T-helper 17 cell (primary cell): Measurements from ENCODE around the gene TRMT2A. TPM values are rescaled to one million over a fixed set of nuclear protein-coding genes. Genes with fewer than 3 reads are reported as not detected.

ENCODE experiments used
- ATAC-seq: fragments of 150-1000 bp; cut with Tn5 transposase; 2 replicates; pipeline ENCODE4 v1.10.0; 2021; ENCODE audit warnings: mild to moderate bottlenecking, moderate library complexity
- DNase-seq, 3 donors: peaks; one replicate each; pipeline versions ENCODE4 v3.0.0 to v3.0.0-alpha.2; 2020 to 2021
- H3K9me3 ChIP-seq: one replicate; pipeline ENCODE4 v1.7.0; 2013; ENCODE audit warnings: low read length, mild to moderate bottlenecking; ENCODE audit not compliant: control insufficient read depth, poor library complexity, severe bottlenecking
- H3K27ac Mint-ChIP-seq: one replicate; pipeline ENCODE4 v1.8.0; 2022; ENCODE audit warnings: mild to moderate bottlenecking, moderate library complexity, mixed read lengths
- H3K27me3 Mint-ChIP-seq: one replicate; pipeline ENCODE4 v1.8.0; 2022; ENCODE audit warnings: mixed read lengths
- H3K36me3 Mint-ChIP-seq: one replicate; pipeline ENCODE4 v1.8.0; 2022; ENCODE audit warnings: low read depth, mixed read lengths
- H3K4me1 Mint-ChIP-seq: one replicate; pipeline ENCODE4 v1.8.0; 2022; ENCODE audit warnings: mild to moderate bottlenecking, mixed read lengths
- H3K4me3 Mint-ChIP-seq: one replicate; pipeline ENCODE4 v1.8.0; 2022; ENCODE audit warnings: mild to moderate bottlenecking, moderate library complexity, mixed read lengths
- total RNA-seq, 4 donors: library from RNA in 2 of 4; stranded (reverse) in 2 of 4; gene quantifications; one replicate each; pipeline ENCODE4 v1.2.3 and lab custom pipeline; 2022 to 2026

Gene TRMT2A
- total RNA-seq, 2 donors from 2014 or later = 77.1 to 85.5 TPM

DNA sequence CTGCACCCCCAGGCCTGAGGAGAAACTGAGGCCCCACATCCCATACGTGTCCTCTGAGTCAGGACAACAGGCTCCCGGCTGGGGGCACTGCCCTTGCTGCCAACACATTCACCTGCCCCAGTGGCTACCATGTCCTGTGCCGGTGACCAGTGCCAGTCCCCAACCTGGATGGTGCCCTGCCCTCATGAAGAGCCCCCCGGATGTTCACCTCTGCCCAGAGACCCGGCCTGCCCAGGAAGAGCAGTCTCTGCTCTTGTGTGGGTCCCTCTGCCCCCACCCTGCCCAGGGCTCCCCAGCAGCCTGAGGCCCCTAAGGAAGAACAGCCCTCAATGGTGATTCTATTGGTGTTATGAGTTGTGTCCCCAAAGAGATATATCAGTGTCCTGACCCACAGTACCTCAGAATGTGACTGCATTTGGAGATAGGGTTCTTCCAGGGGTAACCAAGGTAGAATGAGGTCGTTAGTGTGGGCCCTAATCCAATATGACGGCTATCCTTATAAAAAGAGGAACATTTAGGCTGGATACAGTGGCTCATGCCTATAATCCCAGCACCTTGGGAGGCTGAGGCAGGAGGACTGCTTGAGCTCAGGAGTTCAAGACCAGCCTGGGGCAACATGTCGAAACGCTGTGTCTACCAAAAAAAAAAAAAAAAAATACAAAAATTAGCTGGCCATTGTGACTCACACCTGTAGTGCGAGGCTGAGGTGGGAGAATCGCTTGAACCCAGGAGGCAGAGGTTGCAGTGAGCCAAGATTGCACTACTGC lies 50.2 kb downstream of the TRMT2A start:
- Mint-ChIP-seq H3K4me3 (no peak overlapping the region), H3K36me3 (no peaks in the 10 kb centered on the region), H3K27ac (no peak overlapping the region), H3K4me1 (no peaks in the 10 kb centered on the region), H3K27me3 (no peaks in the 10 kb centered on the region)
- no peaks in the 10 kb centered on the region for H3K9me3 ChIP-seq
- ATAC-seq (no peak), DNase-seq (no peak)

DNA sequence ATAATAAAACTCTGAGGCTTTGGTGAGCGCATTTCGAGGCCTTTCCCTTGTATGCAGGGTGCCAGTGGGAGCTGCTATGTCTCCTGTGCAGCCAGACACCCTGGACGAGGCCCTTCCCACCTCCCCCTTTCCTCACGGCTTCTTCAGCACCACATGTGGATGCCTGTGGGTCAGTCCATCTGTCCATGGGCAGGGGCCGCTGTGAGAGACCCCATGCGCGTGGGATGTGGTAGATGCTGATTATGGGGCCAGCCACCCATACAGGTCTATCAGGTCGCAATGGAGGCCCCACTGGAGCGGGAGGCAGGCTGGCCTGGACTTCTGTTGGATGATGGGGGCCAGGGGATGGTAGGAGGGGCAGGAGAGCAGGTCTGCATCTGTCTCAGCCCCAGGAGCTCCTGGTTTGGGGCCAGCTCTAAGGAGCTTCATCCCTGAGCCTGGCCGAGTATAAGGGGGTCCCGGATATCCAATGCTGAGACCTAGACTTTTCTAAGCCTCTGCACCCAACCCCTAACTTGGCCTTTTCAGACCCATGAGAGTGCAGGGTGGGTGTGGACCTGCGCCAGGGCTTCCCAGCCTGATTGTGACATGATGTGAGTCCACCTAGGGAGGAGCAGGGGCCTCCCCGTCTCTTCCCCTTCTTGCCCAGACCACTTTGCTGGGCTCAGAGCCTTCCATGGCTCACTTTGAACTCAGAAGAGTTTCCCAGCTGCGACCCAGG lies 51.0 kb downstream of the TRMT2A start:
- no peak overlapping the region for H3K27ac Mint-ChIP-seq
- no peaks in the 10 kb centered on the region for H3K36me3 Mint-ChIP-seq
- H3K9me3 ChIP-seq = no peaks in the 10 kb centered on the region
- DNase-seq = no peak
- ATAC-seq = no peak
- no peak overlapping the region for H3K4me3 Mint-ChIP-seq
- peaks cover 3% of the 10 kb centered on the region for H3K4me1 Mint-ChIP-seq
- H3K27me3 Mint-ChIP-seq = no peaks in the 10 kb centered on the region

DNA sequence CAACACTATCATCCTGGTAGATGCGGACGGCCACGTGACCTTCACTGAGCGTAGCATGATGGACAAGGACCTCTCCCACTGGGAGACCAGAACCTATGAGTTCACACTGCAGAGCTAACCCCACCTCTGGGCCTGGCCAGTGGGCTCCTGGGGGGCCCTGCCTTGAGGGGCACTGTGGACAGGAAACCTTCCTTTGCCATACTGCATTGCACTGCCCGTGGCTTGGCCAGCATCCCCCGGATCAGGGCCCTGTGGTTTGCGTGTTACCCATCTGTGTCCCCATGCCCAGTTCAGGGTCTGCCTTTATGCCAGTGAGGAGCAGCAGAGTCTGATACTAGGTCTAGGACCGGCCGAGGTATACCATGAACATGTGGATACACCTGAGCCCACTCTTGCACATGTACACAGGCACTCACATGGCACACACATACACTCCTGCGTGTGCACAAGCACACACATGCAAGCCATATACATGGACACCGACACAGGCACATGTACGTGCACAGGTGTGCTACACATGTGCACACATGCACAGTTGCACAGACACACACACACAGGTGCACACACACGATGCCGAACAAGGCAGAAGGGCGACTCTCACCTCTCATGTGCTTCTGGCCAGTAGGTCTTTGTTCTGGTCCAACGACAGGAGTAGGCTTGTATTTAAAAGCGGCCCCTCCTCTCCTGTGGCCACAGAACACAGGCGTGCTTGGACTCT lies 52.3 kb downstream of the TRMT2A start:
- Mint-ChIP-seq H3K36me3 (no peaks in the 10 kb centered on the region), H3K4me1 (peaks cover 5% of the 10 kb centered on the region), H3K27me3 (no peaks in the 10 kb centered on the region), H3K27ac (no peak overlapping the region), H3K4me3 (no peak overlapping the region)
- no peak for DNase-seq
- H3K9me3 ChIP-seq = no peaks in the 10 kb centered on the region
- no peak for ATAC-seq

DNA sequence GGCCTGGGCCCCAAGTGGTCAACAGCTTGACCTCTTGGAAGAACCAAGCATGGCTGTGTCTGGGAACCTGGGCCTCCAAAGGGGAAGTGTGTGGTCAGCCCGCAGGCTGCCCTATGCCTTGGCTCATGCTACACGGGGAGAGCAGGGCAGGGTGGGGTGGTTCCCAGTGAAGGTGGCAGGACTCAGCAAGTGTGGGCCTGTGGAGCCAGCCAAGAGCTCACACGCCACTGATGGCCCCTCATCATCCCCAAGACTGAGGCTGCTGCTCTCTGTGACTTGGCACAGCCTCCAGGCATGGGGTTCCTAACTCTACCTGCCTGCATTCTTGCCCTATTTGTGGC lies 52.9 kb downstream of the TRMT2A start:
- H3K27me3 Mint-ChIP-seq = no peaks in the 10 kb centered on the region
- H3K27ac Mint-ChIP-seq = peak overlapping the region; percentile 47
- no peak for DNase-seq
- H3K4me1 Mint-ChIP-seq = peaks cover 6% of the 10 kb centered on the region
- H3K36me3 Mint-ChIP-seq = no peaks in the 10 kb centered on the region
- H3K9me3 ChIP-seq = no peaks in the 10 kb centered on the region
- ATAC-seq = no peak
- no peak overlapping the region for H3K4me3 Mint-ChIP-seq

DNA sequence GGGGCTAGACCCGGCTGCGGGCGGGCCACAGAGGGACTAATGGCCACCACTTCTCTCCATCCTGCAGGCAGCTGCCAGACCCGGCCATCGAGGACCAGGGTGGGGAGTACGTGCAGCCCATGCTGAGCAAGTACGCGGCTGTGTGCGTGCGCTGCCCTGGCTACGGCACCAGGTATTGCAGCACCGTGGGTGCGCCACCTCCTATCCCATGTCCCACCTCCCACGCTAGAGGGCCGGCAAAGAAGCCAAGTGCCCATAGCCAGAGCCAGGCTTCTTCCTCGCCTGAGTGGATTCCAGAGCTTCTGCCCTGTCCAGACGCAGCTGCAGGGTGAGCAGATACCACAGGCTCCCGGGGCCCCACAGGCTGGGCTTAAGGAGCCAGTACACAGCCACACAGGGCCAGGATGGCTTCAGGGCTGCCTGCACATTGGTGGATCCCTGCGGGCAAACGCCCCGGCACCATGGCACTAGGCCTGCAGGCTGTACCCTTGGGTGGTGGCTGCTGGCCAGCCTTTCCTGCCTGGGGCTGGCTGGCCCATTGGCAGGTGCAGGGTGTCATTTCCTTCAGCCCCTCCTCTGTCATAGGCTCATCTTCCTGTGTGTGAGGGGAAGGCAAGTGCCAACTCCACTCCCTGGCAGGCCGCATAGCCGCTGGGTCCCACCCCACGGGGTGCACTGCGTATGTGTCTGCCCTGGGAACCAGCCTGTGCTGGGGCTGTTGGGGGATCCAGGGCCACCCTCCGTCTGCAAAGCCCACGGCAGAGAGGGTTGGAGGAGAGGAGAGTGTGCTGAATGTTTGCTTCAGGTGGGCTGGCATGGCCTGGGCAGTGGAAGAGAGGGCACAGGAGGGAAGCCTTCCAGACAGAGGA lies 53.5 kb downstream of the TRMT2A start:
- H3K4me1 Mint-ChIP-seq = peaks cover 9% of the 10 kb centered on the region
- no peak for ATAC-seq
- H3K4me3 Mint-ChIP-seq = no peak overlapping the region
- no peaks in the 10 kb centered on the region for H3K27me3 Mint-ChIP-seq
- no peak for DNase-seq
- no peaks in the 10 kb centered on the region for H3K9me3 ChIP-seq
- no peaks in the 10 kb centered on the region for H3K36me3 Mint-ChIP-seq
- H3K27ac Mint-ChIP-seq = peak overlapping the region; percentile 47

DNA sequence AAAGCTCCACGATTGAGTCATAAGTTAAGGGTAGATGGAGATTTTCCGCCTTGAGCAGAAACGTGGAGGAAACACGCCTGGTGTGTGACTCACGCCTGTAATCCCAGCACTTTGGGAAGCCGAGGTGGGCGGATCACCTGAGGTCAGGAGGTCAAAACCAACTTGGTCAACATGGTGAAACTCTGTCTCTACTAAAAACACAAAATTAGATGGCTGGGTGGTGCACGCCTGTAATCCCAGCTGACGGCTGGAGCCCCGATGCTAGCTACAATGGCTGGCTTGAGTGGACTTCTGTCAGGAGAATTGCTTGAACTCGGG lies 54.3 kb downstream of the TRMT2A start:
- Mint-ChIP-seq H3K4me3 (no peak overlapping the region), H3K27me3 (no peaks in the 10 kb centered on the region), H3K36me3 (no peaks in the 10 kb centered on the region), H3K4me1 (peaks cover 11% of the 10 kb centered on the region), H3K27ac (peak overlapping the region; percentile 62)
- DNase-seq = no peak
- H3K9me3 ChIP-seq = no peaks in the 10 kb centered on the region
- no peak for ATAC-seq

DNA sequence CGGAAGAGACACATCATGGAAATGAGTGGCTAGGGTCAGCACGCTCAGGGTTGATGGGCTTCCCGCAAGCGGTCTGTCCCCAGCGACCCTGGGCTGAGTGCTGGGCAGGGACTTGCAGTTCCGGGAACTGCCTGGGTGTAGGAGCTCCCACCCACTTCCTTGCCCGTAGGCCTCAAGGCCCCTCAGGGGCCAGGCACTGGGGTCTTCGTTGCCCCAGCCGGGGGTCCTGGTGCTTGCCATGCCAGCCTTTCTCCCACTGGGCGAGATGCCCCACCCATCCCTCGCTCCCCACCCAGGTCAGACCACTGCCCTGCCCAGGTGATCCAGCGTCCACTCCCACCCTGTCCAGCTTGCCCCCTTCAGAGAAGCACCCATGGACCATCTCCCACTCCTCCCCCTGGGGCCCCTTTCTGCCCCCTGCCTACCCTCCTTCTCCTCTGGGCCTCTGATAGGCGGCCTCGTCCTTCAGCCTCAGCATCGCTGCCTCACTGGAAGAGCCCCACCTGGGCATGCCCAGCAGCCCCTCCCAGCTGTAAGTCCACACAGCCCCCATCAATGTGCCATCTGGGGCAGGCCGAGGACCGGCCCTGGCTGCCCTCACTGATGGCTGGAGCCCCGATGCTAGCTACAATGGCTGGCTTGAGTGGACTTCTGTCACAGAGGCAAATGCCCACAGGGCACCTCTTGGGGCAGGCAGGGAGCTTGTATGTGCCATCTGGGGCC lies 54.8 kb downstream of the TRMT2A start:
- H3K4me3 Mint-ChIP-seq = no peak overlapping the region
- peaks cover 11% of the 10 kb centered on the region for H3K4me1 Mint-ChIP-seq
- H3K36me3 Mint-ChIP-seq = no peaks in the 10 kb centered on the region
- H3K9me3 ChIP-seq = no peaks in the 10 kb centered on the region
- H3K27me3 Mint-ChIP-seq = no peaks in the 10 kb centered on the region
- ATAC-seq = no peak
- peak overlapping the region; percentile 62 for H3K27ac Mint-ChIP-seq
- no peak for DNase-seq

Other genes starting within 250 kb of the TRMT2A start
- 10 to 100 TPM; 28.2 to 37.3 TPM for gene COMT, start 175.5 kb downstream of the TRMT2A start, total RNA-seq
- 10 to 100 TPM; 16.8 to 25.6 TPM for gene TXNRD2, start 175.4 kb downstream of the TRMT2A start, total RNA-seq
- 1 to 10 TPM; 1.3 to 2.8 TPM for gene ARVCF, start 100.4 kb downstream of the TRMT2A start, total RNA-seq
- 10 to 100 TPM; 31.7 to 44.3 TPM for gene TANGO2, start 96.1 kb downstream of the TRMT2A start, total RNA-seq
- gene DGCR8, start 37.0 kb downstream of the TRMT2A start, total RNA-seq = 10 to 100 TPM; 32.0 to 37.9 TPM
- 10 to 100 TPM; 65.7 to 75.2 TPM for gene RANBP1, start 1.1 kb downstream of the TRMT2A start, total RNA-seq
- 10 to 100 TPM; 60.1 to 75.8 TPM for gene ZDHHC8, start 14.6 kb upstream of the TRMT2A start, total RNA-seq
- gene CCDC188, start 33.8 kb upstream of the TRMT2A start, total RNA-seq = 1 to 10 TPM in 1 of 2 donors, not detected in 1; 1.5 TPM
- 1 to 10 TPM in 1 of 2 donors, under 1 TPM in 1; 0.68 to 2.1 TPM for gene RTN4R, start 151.1 kb upstream of the TRMT2A start, total RNA-seq
- 10 to 100 TPM; 29.2 to 31.7 TPM for gene DGCR6L, start 202.8 kb upstream of the TRMT2A start, total RNA-seq